ENCODE results near the gene IFT88. TPM values are rescaled to one million over a fixed set of nuclear protein-coding genes. Genes with fewer than 3 reads are reported as not detected.

IFT88 gene
- total and polyA plus RNA-seq, 7 experiments from 2014 or later, result 5.0 to 17.0 (median 9.8) TPM

- no peaks in the 10 kb centered on the region for H3K4me1 ChIP-seq (ENCODE audit: control insufficient read depth in 2 of 2, insufficient read depth in 2 of 2, low read length in 2 of 2)
- no peaks in the 10 kb centered on the region for H3K27me3 ChIP-seq (ENCODE audit: control insufficient read depth in 2 of 2, insufficient read depth in 2 of 2, low read length in 2 of 2)
- no peak overlapping the region for H3K4me3 ChIP-seq (ENCODE audit: low read length)
- CTCF ChIA-PET, result no interaction called here
- peaks cover 18 to 75% (median 62%) of the 10 kb centered on the region in 5 donors for H3K36me3 Mint-ChIP-seq
- intact Hi-C loops (cut with micrococcal nuclease), result loop anchor here in 1 of 2 donors (5.0 kb wide), 1 partner anchor 87 kb away; no protein-coding TSS in a partner anchor
- POLR2A ChIA-PET, result no interaction called here
- H3K27ac Mint-ChIP-seq, result no peak overlapping the region
- no peak overlapping the region for H3K27ac ChIP-seq (ENCODE audit: low read depth, low read length)
- peaks cover 0 to 4% (median 0%) of the 10 kb centered on the region in 7 donors for H3K4me1 Mint-ChIP-seq
- no peak for ATAC-seq
- no peaks in the 10 kb centered on the region for H3K9me3 ChIP-seq (ENCODE audit: control insufficient read depth in 2 of 3, low read length in 3 of 3)
- peaks cover 0 to 26% (median 0%) of the 10 kb centered on the region in 3 experiments for H3K36me3 ChIP-seq (ENCODE audit: control insufficient read depth in 2 of 3, insufficient read depth in 3 of 3, low read length in 3 of 3)
- no peaks in the 10 kb centered on the region for H3K27me3 Mint-ChIP-seq
- peaks cover 0 to 14% (median 6%) of the 10 kb centered on the region in 11 donors for H3K9me3 Mint-ChIP-seq
- no peak for DNase-seq
- H3K4me3 Mint-ChIP-seq, result no peak overlapping the region
Measured at GRCh38 chr13:20583803-20584293, 16.9 kb downstream of the IFT88 start.

GRCh38 chr13:20585371-20585770 lies 18.4 kb downstream of the IFT88 start:
- no peak overlapping the region for H3K4me3 Mint-ChIP-seq
- intact Hi-C loops (cut with micrococcal nuclease), result no loop called here
- CTCF ChIA-PET, result interaction anchor here (0.6 to 1.2 kb wide), 2 partner anchors 11 to 287 kb away, joined by 3 to 4 read pairs; no protein-coding TSS in a partner anchor
- POLR2A ChIA-PET, result no interaction called here
- peaks cover 0 to 4% (median 0%) of the 10 kb centered on the region in 7 donors for H3K4me1 Mint-ChIP-seq
- peaks cover 0 to 14% (median 5%) of the 10 kb centered on the region in 11 donors for H3K9me3 Mint-ChIP-seq
- Histone ChIP-seq H3K27ac (ENCODE audit: low read depth, low read length) (no peak overlapping the region), H3K4me3 (ENCODE audit: low read length) (no peak overlapping the region), H3K4me1 (ENCODE audit: control insufficient read depth in 2 of 2, insufficient read depth in 2 of 2, low read length in 2 of 2) (no peaks in the 10 kb centered on the region), H3K36me3 (ENCODE audit: control insufficient read depth in 2 of 3, insufficient read depth in 3 of 3, low read length in 3 of 3) (peaks cover 0 to 18% (median 0%) of the 10 kb centered on the region in 3 experiments), H3K27me3 (ENCODE audit: control insufficient read depth in 2 of 2, insufficient read depth in 2 of 2, low read length in 2 of 2) (no peaks in the 10 kb centered on the region), H3K9me3 (ENCODE audit: control insufficient read depth in 2 of 3, low read length in 3 of 3) (no peaks in the 10 kb centered on the region)
- no peaks in the 10 kb centered on the region for H3K27me3 Mint-ChIP-seq
- H3K36me3 Mint-ChIP-seq, result peaks cover 15 to 67% (median 52%) of the 10 kb centered on the region in 5 donors
- ATAC-seq (no peak), DNase-seq (no peak)
- H3K27ac Mint-ChIP-seq, result no peak overlapping the region

GRCh38 chr13:20588529-20589110 lies 21.7 kb downstream of the IFT88 start:
- H3K9me3 ChIP-seq (ENCODE audit: control insufficient read depth in 2 of 3, low read length in 3 of 3), result no peaks in the 10 kb centered on the region
- no peak for ATAC-seq
- Mint-ChIP-seq H3K4me3 (no peak overlapping the region), H3K9me3 (peaks cover 0 to 11% (median 3%) of the 10 kb centered on the region in 11 donors), H3K36me3 (peaks cover 8 to 55% (median 29%) of the 10 kb centered on the region in 5 donors), H3K4me1 (no peaks in the 10 kb centered on the region), H3K27me3 (no peaks in the 10 kb centered on the region), H3K27ac (no peak overlapping the region)
- ChIA-PET POLR2A (no interaction called here), CTCF (no interaction called here)
- no peak for DNase-seq
- intact Hi-C loops (cut with micrococcal nuclease), result no loop called here
- H3K4me1 ChIP-seq (ENCODE audit: control insufficient read depth in 2 of 2, insufficient read depth in 2 of 2, low read length in 2 of 2), result no peaks in the 10 kb centered on the region
- H3K27ac ChIP-seq (ENCODE audit: low read depth, low read length), result no peak overlapping the region
- no peaks in the 10 kb centered on the region for H3K27me3 ChIP-seq (ENCODE audit: control insufficient read depth in 2 of 2, insufficient read depth in 2 of 2, low read length in 2 of 2)
- H3K4me3 ChIP-seq (ENCODE audit: low read length), result no peak overlapping the region
- peaks cover 0 to 14% (median 0%) of the 10 kb centered on the region in 3 experiments for H3K36me3 ChIP-seq (ENCODE audit: control insufficient read depth in 2 of 3, insufficient read depth in 3 of 3, low read length in 3 of 3)

GRCh38 chr13:20590561-20590960 lies 23.6 kb downstream of the IFT88 start:
- CTCF ChIA-PET, result no interaction called here

GRCh38 chr13:20592606-20593005 lies 25.6 kb downstream of the IFT88 start:
- Histone ChIP-seq H3K36me3 (ENCODE audit: control insufficient read depth in 2 of 3, insufficient read depth in 3 of 3, low read length in 3 of 3) (no peaks in the 10 kb centered on the region), H3K27ac (ENCODE audit: low read depth, low read length) (no peak overlapping the region), H3K27me3 (ENCODE audit: control insufficient read depth in 2 of 2, insufficient read depth in 2 of 2, low read length in 2 of 2) (no peaks in the 10 kb centered on the region), H3K9me3 (ENCODE audit: control insufficient read depth in 2 of 3, low read length in 3 of 3) (no peaks in the 10 kb centered on the region), H3K4me1 (ENCODE audit: control insufficient read depth in 2 of 2, insufficient read depth in 2 of 2, low read length in 2 of 2) (no peaks in the 10 kb centered on the region), H3K4me3 (ENCODE audit: low read length) (no peak overlapping the region)
- Mint-ChIP-seq H3K4me1 (peaks cover 0 to 2% (median 0%) of the 10 kb centered on the region in 7 donors), H3K36me3 (peaks cover 0 to 34% (median 8%) of the 10 kb centered on the region in 5 donors), H3K9me3 (no peaks in the 10 kb centered on the region), H3K4me3 (no peak overlapping the region), H3K27me3 (no peaks in the 10 kb centered on the region), H3K27ac (no peak overlapping the region)
- ChIA-PET CTCF (no interaction called here), POLR2A (no interaction called here)
- intact Hi-C loops (cut with micrococcal nuclease), result no loop called here
- no peak for DNase-seq
- no peak for ATAC-seq

More at GRCh38 chr13:20590561-20590960, 23.6 kb downstream of the IFT88 start:
- no peaks in the 10 kb centered on the region for H3K4me1 ChIP-seq (ENCODE audit: control insufficient read depth in 2 of 2, insufficient read depth in 2 of 2, low read length in 2 of 2)
- Mint-ChIP-seq H3K4me3 (no peak overlapping the region), H3K9me3 (no peaks in the 10 kb centered on the region), H3K27ac (no peak overlapping the region), H3K36me3 (peaks cover 0 to 43% (median 13%) of the 10 kb centered on the region in 5 donors), H3K27me3 (no peaks in the 10 kb centered on the region), H3K4me1 (peaks cover 0 to under 1% (median 0%) of the 10 kb centered on the region in 7 donors)
- DNase-seq, result no peak
- POLR2A ChIA-PET, result no interaction called here
- no peak overlapping the region for H3K27ac ChIP-seq (ENCODE audit: low read depth, low read length)
- no peak for ATAC-seq
- intact Hi-C loops (cut with micrococcal nuclease), result no loop called here
- peaks cover 0 to 2% (median 0%) of the 10 kb centered on the region in 3 experiments for H3K36me3 ChIP-seq (ENCODE audit: control insufficient read depth in 2 of 3, insufficient read depth in 3 of 3, low read length in 3 of 3)
- no peak overlapping the region for H3K4me3 ChIP-seq (ENCODE audit: low read length)
- H3K27me3 ChIP-seq (ENCODE audit: control insufficient read depth in 2 of 2, insufficient read depth in 2 of 2, low read length in 2 of 2), result no peaks in the 10 kb centered on the region
- no peaks in the 10 kb centered on the region for H3K9me3 ChIP-seq (ENCODE audit: control insufficient read depth in 2 of 3, low read length in 3 of 3)

GRCh38 chr13:20594280-20594679 lies 27.3 kb downstream of the IFT88 start:
- ATAC-seq (no peak), DNase-seq (no peak)
- intact Hi-C loops (cut with micrococcal nuclease), result no loop called here
- H3K27ac Mint-ChIP-seq, result peak overlapping the region in 1 of 9 donors; percentile 1
- Histone ChIP-seq H3K36me3 (ENCODE audit: control insufficient read depth in 2 of 3, insufficient read depth in 3 of 3, low read length in 3 of 3) (no peaks in the 10 kb centered on the region), H3K27me3 (ENCODE audit: control insufficient read depth in 2 of 2, insufficient read depth in 2 of 2, low read length in 2 of 2) (no peaks in the 10 kb centered on the region), H3K4me1 (ENCODE audit: control insufficient read depth in 2 of 2, insufficient read depth in 2 of 2, low read length in 2 of 2) (no peaks in the 10 kb centered on the region), H3K9me3 (ENCODE audit: control insufficient read depth in 2 of 3, low read length in 3 of 3) (no peaks in the 10 kb centered on the region), H3K27ac (ENCODE audit: low read depth, low read length) (no peak overlapping the region), H3K4me3 (ENCODE audit: low read length) (no peak overlapping the region)
- CTCF ChIA-PET, result no interaction called here
- no peak overlapping the region for H3K4me3 Mint-ChIP-seq
- POLR2A ChIA-PET, result no interaction called here
- H3K27me3 Mint-ChIP-seq, result no peaks in the 10 kb centered on the region
- H3K4me1 Mint-ChIP-seq, result peaks cover 0 to 2% (median 0%) of the 10 kb centered on the region in 7 donors
- H3K9me3 Mint-ChIP-seq, result no peaks in the 10 kb centered on the region
- H3K36me3 Mint-ChIP-seq, result peaks cover 0 to 23% (median 8%) of the 10 kb centered on the region in 5 donors

- Histone ChIP-seq H3K4me3 (ENCODE audit: low read length) (no peak overlapping the region), H3K27ac (ENCODE audit: low read depth, low read length) (no peak overlapping the region), H3K9me3 (ENCODE audit: control insufficient read depth in 2 of 3, low read length in 3 of 3) (no peaks in the 10 kb centered on the region), H3K27me3 (ENCODE audit: control insufficient read depth in 2 of 2, insufficient read depth in 2 of 2, low read length in 2 of 2) (no peaks in the 10 kb centered on the region), H3K36me3 (ENCODE audit: control insufficient read depth in 2 of 3, insufficient read depth in 3 of 3, low read length in 3 of 3) (peaks cover 0 to 11% (median 0%) of the 10 kb centered on the region in 3 experiments), H3K4me1 (ENCODE audit: control insufficient read depth in 2 of 2, insufficient read depth in 2 of 2, low read length in 2 of 2) (no peaks in the 10 kb centered on the region)
- H3K4me1 Mint-ChIP-seq, result no peaks in the 10 kb centered on the region
- no peaks in the 10 kb centered on the region for H3K27me3 Mint-ChIP-seq
- H3K36me3 Mint-ChIP-seq, result peaks cover 0 to 40% (median 22%) of the 10 kb centered on the region in 5 donors
- ChIA-PET POLR2A (no interaction called here), CTCF (no interaction called here)
- ATAC-seq (no peak), DNase-seq (no peak)
- H3K9me3 Mint-ChIP-seq, result no peaks in the 10 kb centered on the region
- intact Hi-C loops (cut with micrococcal nuclease), result no loop called here
- no peak overlapping the region for H3K27ac Mint-ChIP-seq
- H3K4me3 Mint-ChIP-seq, result no peak overlapping the region
Measured at GRCh38 chr13:20607015-20607414, 40.1 kb downstream of the IFT88 start.

All from naive thymus-derived CD4-positive, alpha-beta T cell (primary cell).